Femur (tissue), 1 donor: Measurements from ENCODE around the gene MGAT5.

Source experiments
- DNase-seq: peaks from one replicate; pipeline ENCODE4 v3.0.0-alpha.2; 2017

The MGAT5 gene

DNA sequence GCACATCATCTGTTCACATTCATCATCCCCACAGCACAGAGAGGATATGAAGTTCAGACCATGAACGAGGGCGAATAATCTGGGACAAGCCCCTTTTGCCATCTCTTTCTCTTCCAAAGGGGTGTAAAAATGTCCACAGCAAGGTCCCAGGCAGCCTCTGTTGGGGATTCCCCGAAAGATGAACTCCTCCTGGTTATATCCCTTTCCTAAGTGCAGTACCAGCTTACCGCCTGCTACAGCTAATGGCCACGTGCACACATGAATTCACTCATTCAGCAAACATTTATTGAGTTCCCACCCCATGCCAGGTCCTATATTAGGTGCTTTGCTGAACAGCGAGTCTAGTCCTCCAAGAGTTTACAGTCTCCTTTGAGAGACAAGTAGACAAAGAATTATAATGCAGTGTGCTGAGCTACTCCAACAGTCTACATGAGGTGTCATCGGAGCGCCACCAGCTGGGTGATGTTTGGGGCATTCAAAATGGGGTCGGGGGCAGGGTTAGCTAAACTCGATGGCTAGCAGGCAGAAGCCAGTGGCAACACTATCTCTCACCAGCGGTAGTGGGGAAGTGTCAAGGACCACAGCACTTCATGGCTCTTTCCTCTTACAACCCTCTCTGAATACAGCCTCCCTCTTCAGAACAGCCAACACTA, 236.0 kb downstream of the MGAT5 start:
- no peak for DNase-seq

DNA sequence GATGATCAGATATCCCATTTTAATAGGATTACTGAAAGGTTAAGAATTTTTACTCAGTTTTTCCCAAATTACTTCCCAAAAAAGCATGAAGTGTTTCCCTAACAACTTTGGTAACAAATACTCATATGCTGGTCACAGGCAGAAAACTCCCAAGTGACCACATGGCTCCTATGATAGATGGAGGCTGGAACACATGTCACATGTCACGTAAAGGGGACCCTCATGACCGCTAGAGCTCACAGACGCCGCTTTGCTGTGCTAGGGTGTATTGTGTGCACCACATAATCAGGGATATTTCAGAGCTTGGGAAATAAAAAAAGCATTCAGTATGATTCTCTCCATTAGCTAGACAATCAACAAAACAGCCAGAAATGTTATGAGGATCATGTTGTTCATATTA, 236.7 kb downstream of the MGAT5 start:
- DNase-seq, result no peak

DNA sequence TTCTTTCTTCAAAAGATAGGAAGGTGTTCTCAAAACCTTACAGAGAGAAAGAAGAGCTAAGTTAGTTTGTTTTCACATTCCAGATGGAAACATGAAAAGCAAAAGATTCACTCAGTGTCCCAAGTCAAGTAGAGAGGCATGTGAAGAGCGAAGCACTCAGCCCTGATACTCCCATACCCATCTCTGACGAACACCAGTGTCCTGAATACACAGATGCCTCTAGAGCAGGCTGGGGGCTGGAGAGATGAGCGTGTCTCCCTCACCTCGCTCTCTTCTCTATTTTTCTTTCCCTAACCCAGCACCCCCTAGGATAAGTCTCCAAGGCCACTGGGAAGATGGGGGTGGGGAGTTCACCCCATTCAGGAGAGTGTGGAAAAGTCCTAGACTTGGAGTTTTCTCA, 237.2 kb downstream of the MGAT5 start:
- DNase-seq, result no peak

DNA sequence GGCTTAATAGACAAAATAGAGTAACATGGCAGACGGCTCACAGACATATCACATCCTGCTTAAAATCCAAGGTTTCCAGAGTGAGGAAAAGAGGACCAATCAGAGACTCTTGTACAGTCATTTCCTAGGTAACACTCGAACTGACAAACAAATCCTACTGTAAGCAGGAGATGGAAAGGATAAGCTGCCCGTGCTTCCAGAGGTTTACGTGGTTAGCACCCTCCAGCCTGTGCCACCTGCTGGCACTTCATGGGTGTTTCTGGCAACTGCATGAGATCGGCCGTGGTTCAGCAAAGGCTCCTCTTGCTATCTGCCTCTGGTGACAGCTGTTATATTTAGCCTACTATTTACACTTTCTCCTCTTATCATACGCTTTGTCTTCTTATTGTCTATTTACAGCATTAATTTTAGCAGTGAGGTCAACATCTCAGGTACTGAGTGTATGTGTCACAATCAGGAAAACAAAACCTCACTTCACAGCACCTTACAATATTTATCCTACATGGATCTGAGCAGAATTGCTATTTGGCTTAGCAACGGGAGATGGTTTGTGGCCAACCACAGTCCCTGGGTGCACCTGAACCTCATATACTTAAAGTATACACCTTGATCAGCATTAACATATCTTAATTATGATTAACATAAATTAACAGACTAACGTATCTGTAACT, 238.0 kb downstream of the MGAT5 start:
- no peak for DNase-seq

DNA sequence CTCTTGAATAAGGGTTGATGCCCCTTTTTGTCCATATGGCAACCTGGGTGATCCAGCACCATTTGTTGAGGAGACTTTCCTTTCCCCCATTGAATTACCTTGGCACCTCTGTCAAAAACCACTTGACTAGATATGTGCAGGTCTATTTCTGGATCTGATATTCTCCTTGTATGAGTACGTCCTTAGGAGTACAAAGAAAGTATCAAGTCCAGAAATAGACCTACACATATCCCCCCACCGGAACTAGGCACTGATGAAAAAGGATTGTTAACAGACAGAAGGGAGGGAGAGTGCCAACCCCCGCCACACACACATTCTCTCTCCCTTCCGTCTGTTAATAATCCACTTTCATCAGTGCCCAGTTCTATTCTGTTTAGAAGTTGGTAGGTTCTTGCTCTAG, 239.9 kb downstream of the MGAT5 start:
- DNase-seq, result no peak

DNA sequence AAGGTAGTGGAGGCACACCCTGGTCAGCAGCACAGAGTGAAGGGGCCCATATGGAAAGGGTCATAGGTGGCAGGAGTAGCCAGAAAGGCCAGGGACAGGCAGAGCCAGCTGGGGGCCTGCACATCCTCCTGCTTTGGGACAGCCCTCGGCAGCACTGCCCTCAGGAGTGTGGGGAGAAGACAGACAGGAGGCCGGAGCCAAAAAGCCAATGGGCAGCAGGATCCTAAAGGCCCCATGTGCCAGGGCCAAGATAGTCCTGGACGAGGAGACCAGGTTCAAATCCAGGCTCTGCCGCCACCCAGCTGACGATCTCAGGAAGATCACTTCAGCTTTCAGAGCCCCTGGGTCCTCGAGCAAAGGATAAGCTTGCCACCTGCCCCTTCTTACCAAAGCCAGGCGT, 244.8 kb downstream of the MGAT5 start:
- DNase-seq, result no peak

DNA sequence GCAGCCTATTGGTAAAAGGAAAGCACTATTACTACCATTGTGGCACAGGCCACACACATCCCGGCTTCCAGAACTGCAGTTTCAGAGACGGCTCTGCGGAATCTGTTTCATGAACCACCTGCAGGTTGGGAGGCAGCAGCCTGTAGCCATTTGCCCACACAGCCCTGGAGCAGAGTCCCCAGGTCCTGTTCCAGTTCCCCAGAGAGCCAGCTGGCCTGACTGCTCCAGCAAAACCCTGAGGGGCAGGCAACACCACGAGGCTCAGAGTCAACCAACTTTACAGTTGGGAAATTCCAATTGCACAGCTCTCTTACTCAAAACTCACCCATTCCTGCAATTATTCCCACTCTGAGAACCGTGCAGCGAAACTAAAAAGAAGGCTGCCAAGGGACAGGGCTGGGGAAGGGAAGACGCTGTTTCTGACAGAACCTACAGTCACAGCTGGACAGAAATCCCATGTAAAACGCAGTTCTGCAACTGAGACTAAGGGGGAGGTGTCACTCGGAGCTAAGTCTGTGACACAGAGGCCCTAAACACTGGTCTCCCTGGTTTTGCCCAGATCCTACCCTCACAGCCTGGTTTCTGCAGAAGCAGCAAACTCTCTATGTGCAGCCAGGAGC, 245.5 kb downstream of the MGAT5 start:
- no peak for DNase-seq

DNA sequence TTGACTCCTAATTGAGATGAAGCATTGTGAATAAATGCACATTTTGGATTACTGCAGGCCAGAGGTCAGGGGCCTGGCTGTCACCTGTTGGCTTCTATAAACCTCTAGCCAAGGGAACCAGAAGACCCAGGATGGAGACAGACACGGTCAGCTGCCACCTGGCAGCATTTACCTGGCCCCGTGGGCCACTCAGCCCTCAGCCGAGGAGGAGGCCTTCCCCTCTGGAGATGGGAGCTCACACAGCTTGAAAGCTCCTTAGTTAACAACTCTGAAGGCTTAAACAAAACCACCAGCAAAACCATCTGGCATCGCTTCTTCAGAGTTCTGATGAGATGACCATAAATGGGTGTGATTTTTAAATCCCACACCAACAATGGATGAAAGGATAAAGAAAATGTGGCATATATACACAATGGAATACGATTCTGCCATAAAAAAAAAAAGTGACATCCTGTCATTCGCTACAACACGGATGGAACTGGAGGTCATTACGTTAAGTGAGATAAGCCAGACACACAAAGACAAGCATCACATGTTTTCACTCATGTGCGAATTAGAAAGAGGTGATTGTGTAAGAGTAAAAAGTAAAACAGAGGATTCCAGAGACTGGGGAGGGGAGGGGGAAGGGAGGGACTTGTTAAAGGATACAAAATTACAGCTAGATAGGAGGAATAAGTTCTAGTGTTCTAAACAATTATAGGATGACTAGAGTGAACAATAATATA, 246.5 kb downstream of the MGAT5 start:
- no peak for DNase-seq

DNA sequence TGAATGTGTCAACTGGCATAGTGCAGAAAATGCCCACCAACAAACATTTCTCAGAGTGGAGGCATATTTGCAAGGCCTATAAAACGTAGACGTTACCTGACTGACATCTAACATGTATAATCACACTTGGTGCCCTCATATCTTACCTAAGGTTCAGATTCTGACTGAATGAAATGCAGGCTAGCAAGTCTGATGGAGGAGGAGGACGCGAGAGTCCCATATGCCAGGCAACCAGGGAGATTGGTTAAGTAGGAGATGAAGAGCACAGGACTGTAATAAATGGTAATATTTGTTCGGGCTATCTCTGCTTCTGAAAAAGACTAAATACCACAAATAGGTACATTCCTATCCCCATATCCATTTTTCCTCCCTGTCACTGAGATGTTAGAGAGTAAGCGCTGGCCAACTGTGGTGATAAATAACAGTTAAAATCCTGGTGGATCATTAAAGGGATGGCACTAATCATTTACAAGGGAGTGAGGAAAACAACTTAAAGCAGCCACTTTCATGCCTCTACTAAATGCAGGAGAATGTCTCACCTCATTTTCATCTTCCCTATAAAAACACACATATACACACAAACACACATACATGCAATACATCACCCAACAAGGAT, 247.7 kb downstream of the MGAT5 start:
- DNase-seq, result no peak

DNA sequence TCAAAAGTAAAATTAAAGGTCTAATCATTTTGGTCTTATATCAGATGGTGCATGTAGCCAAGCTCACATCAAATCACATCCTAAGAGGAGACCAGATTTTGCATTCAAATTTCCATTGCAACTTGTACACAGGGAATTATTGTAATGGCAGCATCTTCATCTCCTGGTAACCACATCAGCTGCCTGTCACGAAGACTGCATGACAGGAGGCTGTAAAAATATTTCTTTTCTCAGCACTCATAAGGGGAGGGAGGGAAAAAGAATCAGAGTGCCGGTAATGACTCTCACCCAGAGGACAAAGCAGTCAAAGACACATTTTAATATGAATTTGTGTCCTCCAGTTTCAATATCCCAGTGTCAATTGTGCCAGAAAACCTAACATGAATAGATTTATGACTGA, 248.2 kb downstream of the MGAT5 start:
- no peak for DNase-seq
